GM21576 (cell line): ENCODE measurements around the gene TMEM201.
"Not testable (repeated sequence)": the region's sequence is repeated elsewhere in the genome, so short reads cannot be mapped to it uniquely, and the experiment has no call there.

Experiments
- ATAC-seq: cut with Tn5 transposase; IDR thresholded peaks from one replicate; pipeline ENCODE4 v1.9.1; 2021; ENCODE audit warnings: mild to moderate bottlenecking, moderate library complexity; ENCODE audit not compliant: unreplicated experiment

The TMEM201 gene, protein sequence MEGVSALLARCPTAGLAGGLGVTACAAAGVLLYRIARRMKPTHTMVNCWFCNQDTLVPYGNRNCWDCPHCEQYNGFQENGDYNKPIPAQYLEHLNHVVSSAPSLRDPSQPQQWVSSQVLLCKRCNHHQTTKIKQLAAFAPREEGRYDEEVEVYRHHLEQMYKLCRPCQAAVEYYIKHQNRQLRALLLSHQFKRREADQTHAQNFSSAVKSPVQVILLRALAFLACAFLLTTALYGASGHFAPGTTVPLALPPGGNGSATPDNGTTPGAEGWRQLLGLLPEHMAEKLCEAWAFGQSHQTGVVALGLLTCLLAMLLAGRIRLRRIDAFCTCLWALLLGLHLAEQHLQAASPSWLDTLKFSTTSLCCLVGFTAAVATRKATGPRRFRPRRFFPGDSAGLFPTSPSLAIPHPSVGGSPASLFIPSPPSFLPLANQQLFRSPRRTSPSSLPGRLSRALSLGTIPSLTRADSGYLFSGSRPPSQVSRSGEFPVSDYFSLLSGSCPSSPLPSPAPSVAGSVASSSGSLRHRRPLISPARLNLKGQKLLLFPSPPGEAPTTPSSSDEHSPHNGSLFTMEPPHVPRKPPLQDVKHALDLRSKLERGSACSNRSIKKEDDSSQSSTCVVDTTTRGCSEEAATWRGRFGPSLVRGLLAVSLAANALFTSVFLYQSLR

DNA sequence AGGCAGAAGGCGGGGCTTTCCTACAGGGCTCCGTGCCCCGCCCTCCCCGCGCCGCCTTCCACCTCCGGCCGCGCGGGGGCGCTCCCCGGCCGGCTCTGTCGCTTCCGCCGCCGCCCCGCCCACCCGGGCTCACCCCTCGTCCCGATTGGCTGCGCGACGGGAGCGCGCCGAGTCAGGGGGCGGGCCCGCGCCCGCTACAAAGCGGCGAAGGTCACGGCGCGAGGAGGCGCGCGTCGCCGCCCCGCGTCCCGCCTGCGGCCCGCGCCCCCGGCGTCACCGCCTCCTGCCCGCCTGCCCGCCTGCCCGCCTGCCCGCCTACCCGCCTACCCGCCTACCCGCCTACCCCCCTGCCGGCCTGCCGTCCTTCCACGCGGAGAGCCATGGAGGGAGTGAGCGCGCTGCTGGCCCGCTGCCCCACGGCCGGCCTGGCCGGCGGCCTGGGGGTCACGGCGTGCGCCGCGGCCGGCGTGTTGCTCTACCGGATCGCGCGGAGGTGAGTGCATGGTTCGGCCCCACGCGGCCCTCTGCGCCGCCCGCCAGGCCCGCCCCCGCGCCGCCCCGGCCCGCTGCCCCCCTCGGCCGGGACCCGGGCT lies at the start of gene TMEM201:
TMEM201 (plus strand) TSS at position 361 of the 593 bp plus-strand sequence; CDS start at position 381, 20 bp downstream.
- ATAC-seq = peak; percentile 65

DNA sequence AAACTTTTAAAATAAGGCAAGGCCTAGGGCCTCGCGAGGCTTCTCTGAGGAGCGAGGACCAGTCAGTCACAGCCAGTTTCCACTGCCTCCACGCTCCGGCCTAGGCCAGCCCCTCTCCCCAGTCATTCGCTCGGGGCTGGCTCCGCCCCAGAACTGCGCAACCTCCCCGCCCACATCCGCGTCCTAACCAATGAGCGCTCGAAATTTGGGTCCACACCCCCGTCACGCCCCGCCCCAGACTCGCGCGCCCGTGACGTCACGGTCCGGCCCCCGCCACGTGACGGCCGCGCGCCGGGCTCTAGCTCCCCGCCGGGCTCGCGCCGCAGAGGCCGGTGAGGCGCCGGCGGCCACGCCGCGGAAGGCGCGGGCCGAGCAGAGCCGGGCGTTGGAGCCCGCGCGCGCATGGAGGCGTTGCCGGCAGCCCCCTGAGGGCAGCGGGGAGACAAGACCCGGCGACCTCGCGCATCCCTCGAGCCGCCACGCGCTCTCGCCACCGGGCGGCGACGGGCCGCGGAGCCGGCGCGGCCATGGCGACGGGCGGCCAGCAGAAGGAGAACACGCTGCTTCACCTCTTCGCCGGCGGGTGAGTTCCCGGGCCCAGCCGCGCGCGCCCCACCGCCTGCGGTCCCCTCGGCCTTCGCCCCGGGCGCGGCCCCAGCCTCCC lies 49.4 kb upstream of the TMEM201 start, which contains the start of gene SLC25A33:
SLC25A33 (plus strand) TSS at position 301 of the 664 bp plus-strand sequence; CDS start at position 528, 227 bp downstream.
- peak; percentile 92 for ATAC-seq

DNA sequence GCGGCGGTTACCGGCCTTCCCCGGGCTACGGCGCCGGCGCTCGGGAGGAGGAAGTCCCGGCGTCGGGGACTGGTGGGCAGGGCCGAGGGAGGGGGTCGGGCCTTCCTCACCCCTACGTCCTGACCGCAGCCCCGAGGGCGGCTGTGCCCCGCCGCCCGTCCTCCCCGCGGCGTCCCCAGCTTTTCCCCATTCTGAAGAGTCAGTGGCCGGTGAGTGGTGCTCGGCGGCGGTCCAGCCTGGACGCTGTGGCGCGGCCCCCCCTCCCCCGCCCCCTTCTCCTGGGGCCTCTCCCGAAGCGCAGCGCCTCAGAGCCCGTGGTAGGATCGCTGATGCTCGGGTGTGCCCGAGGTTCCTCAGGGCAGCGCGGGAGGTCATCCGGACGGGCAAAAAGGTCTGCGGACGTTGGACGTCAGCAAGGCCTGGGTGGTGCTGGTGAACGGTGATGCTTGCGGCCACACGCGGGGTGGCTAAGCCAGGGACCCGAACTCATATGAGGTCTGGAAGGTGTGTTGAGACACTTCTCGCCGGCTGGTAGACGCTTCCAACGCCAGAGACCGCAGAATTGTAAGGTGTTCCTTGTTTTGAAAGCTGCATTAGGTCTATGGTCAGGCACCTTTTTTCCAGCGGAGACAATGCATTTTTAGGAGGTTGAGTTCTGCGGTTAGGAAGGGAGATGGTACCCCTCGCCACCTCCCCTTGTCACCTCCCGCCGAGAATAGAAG lies 48.7 kb upstream of the TMEM201 start:
- ATAC-seq = peak; percentile 29

DNA sequence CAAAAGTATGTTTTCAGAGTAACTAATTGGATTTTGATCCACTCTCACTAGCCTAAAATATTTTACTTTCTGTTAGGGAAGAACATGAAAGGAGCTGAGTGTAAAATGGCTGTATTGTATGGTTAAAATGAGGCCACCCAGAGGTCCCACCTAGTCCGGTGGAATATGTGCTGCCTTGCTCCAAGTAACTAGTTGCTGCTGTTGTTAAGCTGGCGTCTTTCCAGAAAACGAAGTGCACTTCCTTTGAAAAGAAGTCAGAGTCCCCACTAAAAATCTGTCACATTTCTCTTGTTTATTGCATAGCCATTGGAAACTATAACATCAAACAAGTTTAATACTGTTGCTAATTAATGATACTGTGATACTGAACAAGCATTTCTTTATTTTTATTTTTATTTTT lies 46.3 kb upstream of the TMEM201 start:
- no peak for ATAC-seq

DNA sequence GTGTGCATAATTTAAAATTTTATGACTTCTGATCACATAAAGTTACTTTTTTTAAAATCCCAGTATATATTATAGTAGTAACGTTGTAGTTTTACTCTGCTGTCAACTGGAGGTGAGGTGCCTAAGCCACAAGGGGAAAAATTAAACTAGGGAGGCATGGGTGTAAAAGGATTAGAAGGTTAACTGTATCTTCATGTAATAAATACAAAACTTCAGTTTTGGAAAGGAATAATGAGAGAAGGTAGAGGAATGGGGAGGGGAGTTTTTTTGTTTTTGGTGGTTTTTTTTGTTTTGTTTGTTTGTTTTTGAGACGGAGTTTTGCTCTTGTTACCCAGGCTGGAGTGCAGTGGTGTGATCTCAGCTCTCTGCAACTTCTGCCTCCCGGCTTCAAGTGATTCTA lies 43.8 kb upstream of the TMEM201 start:
- no peak for ATAC-seq

DNA sequence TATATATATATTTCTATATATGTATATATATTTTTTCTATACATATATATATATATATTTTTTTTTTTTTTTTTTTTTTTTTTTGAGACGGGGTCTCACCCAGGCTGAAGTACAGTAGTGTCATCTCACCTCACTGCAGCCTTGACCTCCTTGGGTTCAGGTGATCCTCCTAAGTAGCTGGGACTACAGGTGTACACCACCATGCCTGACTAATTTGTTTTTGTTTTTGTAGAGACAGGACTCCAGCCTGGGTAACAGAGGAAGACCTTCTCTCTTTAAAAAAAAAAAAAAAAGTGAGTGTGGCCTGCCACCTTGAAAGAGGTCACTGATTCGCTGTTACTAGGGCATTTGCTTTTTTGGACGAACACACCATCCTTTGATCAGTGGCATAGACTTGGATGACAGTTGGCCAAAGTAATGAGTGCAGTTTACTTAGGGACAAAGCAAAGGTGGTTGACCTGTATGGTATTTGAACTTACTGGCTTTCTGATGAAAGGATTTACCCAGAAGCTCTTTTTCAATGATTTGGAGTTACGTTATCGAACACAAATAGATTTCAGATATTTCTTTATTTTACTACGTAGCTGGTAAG lies 38.7 kb upstream of the TMEM201 start:
- no peak for ATAC-seq

DNA sequence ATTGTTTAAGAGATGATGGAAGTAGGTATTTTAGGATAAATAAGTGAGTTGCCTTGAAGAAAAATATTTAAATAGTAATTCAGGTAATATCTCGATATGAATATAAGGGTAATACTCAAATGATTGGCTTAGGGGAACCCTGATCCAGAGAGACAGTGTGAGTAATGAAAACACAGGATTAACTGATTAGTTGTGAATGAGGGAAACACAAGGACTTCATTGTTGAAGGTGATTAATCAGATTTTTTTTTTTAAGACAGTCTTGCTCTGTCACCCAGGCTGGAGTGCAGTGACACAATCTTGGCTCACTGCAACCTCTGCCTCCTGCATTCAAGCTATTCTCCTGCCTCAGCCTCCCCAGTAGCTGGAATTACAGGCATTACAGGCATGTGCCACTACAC lies 36.7 kb upstream of the TMEM201 start:
- ATAC-seq = no peak

GRCh38 chr1:9553736-9554144 lies 35.0 kb upstream of the TMEM201 start:
- no peak for ATAC-seq

- no peak for ATAC-seq
Measured at GRCh38 chr1:9555942-9556341, 32.8 kb upstream of the TMEM201 start.

DNA sequence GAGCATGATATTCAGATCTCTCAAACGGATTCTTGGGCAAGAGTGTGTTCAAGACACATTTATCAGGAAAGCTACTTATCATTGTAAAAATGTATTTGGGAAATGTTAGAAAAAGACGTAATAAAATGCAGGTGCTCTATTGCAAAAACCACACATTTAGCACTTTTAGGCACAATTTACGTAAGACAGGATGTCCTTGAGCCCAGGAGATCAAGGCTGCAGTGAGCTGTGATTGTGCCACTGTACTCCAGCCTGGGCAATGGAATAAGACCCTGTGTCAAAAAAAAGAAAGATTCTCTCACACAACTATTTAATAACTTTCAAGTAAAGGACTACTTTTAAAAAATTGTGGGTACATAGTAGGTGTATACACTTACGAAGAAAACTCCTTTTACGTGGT lies 31.1 kb upstream of the TMEM201 start:
- no peak for ATAC-seq

- ATAC-seq = no peak
Measured at GRCh38 chr1:9558271-9558945, 30.3 kb upstream of the TMEM201 start.

GRCh38 chr1:9558946-9559545 lies 29.7 kb upstream of the TMEM201 start:
- ATAC-seq = no peak

DNA sequence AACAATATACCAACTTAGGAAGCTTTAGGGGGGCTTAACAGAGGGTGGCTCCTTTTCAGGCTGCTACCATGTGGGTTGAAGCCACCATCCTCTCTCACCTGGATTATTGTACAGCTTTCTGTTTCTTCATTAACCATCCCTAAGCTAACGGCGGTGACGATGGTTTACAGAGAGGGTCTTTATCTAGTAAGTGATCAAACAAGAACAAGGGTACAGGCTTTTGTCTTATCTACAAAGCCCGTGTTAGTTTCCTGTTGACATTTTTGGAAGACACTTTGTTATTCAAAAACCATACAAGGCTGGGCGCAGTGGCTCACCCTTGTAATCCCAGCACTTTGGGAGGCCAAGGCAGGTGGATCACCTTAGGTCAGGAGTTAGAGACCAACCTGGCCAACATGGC lies 29.0 kb upstream of the TMEM201 start:
- no peak for ATAC-seq

GRCh38 chr1:9560090-9560489 lies 28.6 kb upstream of the TMEM201 start:
- ATAC-seq = not testable (repeated sequence)

DNA sequence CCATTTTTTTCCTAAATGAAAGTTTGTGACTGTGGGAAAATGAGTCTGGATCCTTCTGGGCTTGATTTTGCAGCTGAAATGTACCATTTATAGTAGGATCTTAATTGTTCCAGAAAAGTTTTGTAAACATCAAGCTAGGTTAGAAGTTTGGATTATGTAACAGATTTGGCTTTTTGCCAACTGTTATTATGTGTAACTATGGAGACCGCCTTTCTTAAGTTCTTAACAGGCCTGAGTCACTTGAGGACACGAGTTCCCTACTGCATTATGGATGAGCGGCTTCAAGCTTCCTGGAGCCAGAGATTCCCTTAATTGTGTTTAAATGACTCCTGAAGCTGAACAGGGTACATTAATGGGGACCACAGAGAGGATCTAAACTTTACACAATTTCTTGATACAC lies 27.3 kb upstream of the TMEM201 start:
- no peak for ATAC-seq

- ATAC-seq = no peak
Measured at GRCh38 chr1:9569267-9569666, 19.4 kb upstream of the TMEM201 start.

GRCh38 chr1:9570886-9571529 lies 17.7 kb upstream of the TMEM201 start:
- ATAC-seq = not testable (repeated sequence)

- ATAC-seq = no peak
Measured at GRCh38 chr1:9573723-9574122, 15.0 kb upstream of the TMEM201 start.

DNA sequence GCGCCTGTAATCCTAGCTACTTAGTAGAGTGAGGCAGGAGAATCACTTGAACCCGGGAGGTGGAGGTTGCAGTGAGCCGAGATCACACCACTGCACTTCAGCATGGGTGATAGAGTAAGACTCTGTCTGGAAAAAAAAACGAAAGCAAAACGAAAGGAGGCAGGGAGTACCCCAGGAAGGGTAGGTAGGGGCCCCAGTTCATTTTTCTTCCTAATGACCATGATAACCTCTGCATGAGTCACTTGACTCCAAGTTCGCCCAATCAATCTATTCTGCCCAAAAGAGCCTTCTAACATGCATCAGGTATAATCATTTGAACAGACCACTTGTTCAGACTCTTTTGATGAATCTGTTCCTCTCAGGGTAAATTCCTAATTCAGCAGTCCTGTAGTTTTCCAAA lies 13.2 kb upstream of the TMEM201 start:
- ATAC-seq = no peak
